ENCODE measurements around the gene AMFR.

Gene AMFR

GRCh38 chr16:56337858-56338325, 87.5 kb downstream of the AMFR start:
- no peak for TF ChIP-seq SIN3A (IDR thresholded peaks at IDR 0.05; ENCODE audit: borderline replicate concordance, insufficient read depth, low read length)
- TF ChIP-seq REST (IDR thresholded peaks at IDR 0.05; ENCODE audit: insufficient read depth in 1 of 2, low read depth in 2 of 2, low read length in 2 of 2) = no peak
- no peak for TF ChIP-seq POLR2AphosphoS5 (IDR thresholded peaks at IDR 0.05; ENCODE audit: low read depth, low read length)
- TF ChIP-seq TAF1 (IDR thresholded peaks at IDR 0.05; ENCODE audit: borderline replicate concordance, insufficient read depth, low read length) = no peak
- TF ChIP-seq FOXP2 (optimal IDR thresholded peaks at IDR 0.05; ENCODE audit: borderline replicate concordance, extremely low read depth, extremely low read length, insufficient read depth) = no peak

- TF ChIP-seq SIN3A (IDR thresholded peaks at IDR 0.05; ENCODE audit: borderline replicate concordance, insufficient read depth, low read length) = no peak
- no peak for TF ChIP-seq FOXP2 (optimal IDR thresholded peaks at IDR 0.05; ENCODE audit: borderline replicate concordance, extremely low read depth, extremely low read length, insufficient read depth)
- TF ChIP-seq POLR2AphosphoS5 (IDR thresholded peaks at IDR 0.05; ENCODE audit: low read depth, low read length) = no peak
- TF ChIP-seq REST (IDR thresholded peaks at IDR 0.05; ENCODE audit: insufficient read depth in 1 of 2, low read depth in 2 of 2, low read length in 2 of 2) = no peak
- TF ChIP-seq TAF1 (IDR thresholded peaks at IDR 0.05; ENCODE audit: borderline replicate concordance, insufficient read depth, low read length) = no peak
These were observed 88.1 kb downstream of the AMFR start for GRCh38 chr16:56337131-56337857.

GRCh38 chr16:56336711-56337110, 88.6 kb downstream of the AMFR start:
- TF ChIP-seq REST (IDR thresholded peaks at IDR 0.05; ENCODE audit: insufficient read depth in 1 of 2, low read depth in 2 of 2, low read length in 2 of 2) (no peak), SIN3A (IDR thresholded peaks at IDR 0.05; ENCODE audit: borderline replicate concordance, insufficient read depth, low read length) (no peak)

- TF ChIP-seq REST (IDR thresholded peaks at IDR 0.05; ENCODE audit: insufficient read depth in 1 of 2, low read depth in 2 of 2, low read length in 2 of 2) = no peak
- no peak for TF ChIP-seq TAF1 (IDR thresholded peaks at IDR 0.05; ENCODE audit: borderline replicate concordance, insufficient read depth, low read length)
- TF ChIP-seq SIN3A (IDR thresholded peaks at IDR 0.05; ENCODE audit: borderline replicate concordance, insufficient read depth, low read length) = no peak
- TF ChIP-seq FOXP2 (optimal IDR thresholded peaks at IDR 0.05; ENCODE audit: borderline replicate concordance, extremely low read depth, extremely low read length, insufficient read depth) = no peak
- no peak for TF ChIP-seq POLR2AphosphoS5 (IDR thresholded peaks at IDR 0.05; ENCODE audit: low read depth, low read length)
These were observed 89.2 kb downstream of the AMFR start for GRCh38 chr16:56336071-56336688.
